NT2/D1 (cell line): ENCODE results near the gene CAV3.

Experiments used
- YY1 ChIP-seq: IDR thresholded peaks from 2 replicates; pipeline ENCODE4 v1.6.1; 2011; ENCODE audit not compliant: insufficient read length, insufficient read depth
- ZNF274 ChIP-seq: IDR thresholded peaks from 2 replicates; pipeline ENCODE4 v1.6.1; 2011; ENCODE audit warnings: mild to moderate bottlenecking, low read depth, low read length

DNA sequence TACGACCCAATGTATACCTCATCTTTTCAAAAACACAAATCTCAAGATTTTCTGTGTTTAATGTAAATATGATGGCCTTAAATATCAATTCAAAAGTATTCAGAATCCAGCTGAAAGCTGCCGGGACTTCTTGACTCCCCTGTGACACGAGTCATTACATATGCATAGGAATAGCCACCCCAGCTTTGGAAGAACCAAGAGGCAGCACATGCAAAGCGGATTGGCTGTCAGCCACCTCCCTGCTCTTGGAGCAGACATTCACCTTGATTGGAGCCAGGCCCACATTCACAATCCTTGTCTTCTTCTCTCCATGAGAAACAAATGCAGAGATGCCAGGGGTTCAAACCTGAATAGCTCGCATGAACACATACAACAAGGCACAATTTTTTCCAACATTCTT is 10.8 kb upstream of the CAV3 start:
- TF ChIP-seq ZNF274: no peak
- no peak for TF ChIP-seq YY1
